PC-9 (cell line): ENCODE results near the gene UPF2.

Experiments used
- EZH2 ChIP-seq: fragments of 200-600 bp; sonication (generic); IDR thresholded peaks from 2 replicates; pipeline ENCODE4 v1.8.0; 2017; ENCODE audit warnings: antibody characterized with exemption, low read depth
- TF ChIP-seq, protein P1 (sequence below): fragments of 200-600 bp; sonication (generic); conservative IDR thresholded peaks from 2 replicates; pipeline ENCODE4 v1.6.1; 2017; ENCODE audit warnings: mixed run types, antibody characterized with exemption, mild to moderate bottlenecking, moderate library complexity

DNA sequence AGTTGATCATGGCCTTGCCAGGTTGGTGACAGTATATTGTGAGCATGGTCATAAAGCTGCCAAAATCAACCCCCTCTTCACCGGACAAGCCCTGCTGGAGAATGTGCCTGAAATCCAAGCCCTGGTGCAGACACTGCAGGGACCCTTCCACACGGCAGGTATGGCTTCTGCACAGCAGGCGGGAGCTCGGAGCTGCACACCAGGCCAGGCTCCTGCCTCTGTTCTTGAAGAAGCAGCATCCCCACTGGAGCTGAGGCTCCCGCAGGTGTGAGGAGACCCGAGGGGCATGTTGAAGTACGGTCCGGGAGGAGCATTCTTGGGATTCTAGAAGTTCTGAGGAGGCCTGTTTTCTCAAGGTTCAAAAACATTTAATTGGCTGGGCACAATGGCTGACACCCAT lies 38.9 kb upstream of the UPF2 start:
- TF ChIP-seq, protein P1, sequence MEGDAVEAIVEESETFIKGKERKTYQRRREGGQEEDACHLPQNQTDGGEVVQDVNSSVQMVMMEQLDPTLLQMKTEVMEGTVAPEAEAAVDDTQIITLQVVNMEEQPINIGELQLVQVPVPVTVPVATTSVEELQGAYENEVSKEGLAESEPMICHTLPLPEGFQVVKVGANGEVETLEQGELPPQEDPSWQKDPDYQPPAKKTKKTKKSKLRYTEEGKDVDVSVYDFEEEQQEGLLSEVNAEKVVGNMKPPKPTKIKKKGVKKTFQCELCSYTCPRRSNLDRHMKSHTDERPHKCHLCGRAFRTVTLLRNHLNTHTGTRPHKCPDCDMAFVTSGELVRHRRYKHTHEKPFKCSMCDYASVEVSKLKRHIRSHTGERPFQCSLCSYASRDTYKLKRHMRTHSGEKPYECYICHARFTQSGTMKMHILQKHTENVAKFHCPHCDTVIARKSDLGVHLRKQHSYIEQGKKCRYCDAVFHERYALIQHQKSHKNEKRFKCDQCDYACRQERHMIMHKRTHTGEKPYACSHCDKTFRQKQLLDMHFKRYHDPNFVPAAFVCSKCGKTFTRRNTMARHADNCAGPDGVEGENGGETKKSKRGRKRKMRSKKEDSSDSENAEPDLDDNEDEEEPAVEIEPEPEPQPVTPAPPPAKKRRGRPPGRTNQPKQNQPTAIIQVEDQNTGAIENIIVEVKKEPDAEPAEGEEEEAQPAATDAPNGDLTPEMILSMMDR: no peak
- no peak for TF ChIP-seq EZH2
